HepG2 (cell line): Measurements from ENCODE around the gene ARHGAP35. TPM values are rescaled to one million over a fixed set of nuclear protein-coding genes. Genes with fewer than 3 reads are reported as not detected.

Experiments used
- ATRX ChIP-seq: sonication (generic); formaldehyde crosslinking; IDR thresholded peaks from 2 replicates; pipeline ENCODE4 v1.4.0; 2020; ENCODE audit warnings: missing genetic modification reagents, borderline replicate concordance
- DNMT1 ChIP-seq: sonication (generic); formaldehyde crosslinking; IDR thresholded peaks from 2 replicates; pipeline ENCODE4 v1.5.1; 2020; ENCODE audit warnings: mild to moderate bottlenecking, missing genetic modification reagents
- FOXK2 ChIP-seq: fragments of 450-650 bp; IDR thresholded peaks from 2 replicates; pipeline ENCODE4 v1.6.1; 2016
- GTF2F1 ChIP-seq: fragments of 150-350 bp; IDR thresholded peaks from 2 replicates; pipeline ENCODE4 v1.6.1; 2014; ENCODE audit warnings: low read length
- GTF3A ChIP-seq: sonication (generic); formaldehyde crosslinking; conservative IDR thresholded peaks from 2 replicates; pipeline ENCODE4 v1.4.0; 2020; ENCODE audit warnings: mild to moderate bottlenecking, missing genetic modification reagents
- HOXA3 ChIP-seq: sonication (generic); formaldehyde crosslinking; IDR thresholded peaks from 2 replicates; pipeline ENCODE4 v1.5.0; 2020; ENCODE audit warnings: missing genetic modification reagents
- HOXA5 ChIP-seq: sonication (generic); formaldehyde crosslinking; IDR thresholded peaks from 2 replicates; pipeline ENCODE4 v1.4.0; 2020; ENCODE audit warnings: missing genetic modification reagents
- KDM5B ChIP-seq: sonication (generic); formaldehyde crosslinking; IDR thresholded peaks from 2 replicates; pipeline ENCODE4 v1.4.0; 2020; ENCODE audit warnings: missing genetic modification reagents, mild to moderate bottlenecking, borderline replicate concordance
- MZF1 ChIP-seq: sonication (generic); formaldehyde crosslinking; IDR thresholded peaks from 2 replicates; pipeline ENCODE4 v1.8.1; 2023; ENCODE audit warnings: mild to moderate bottlenecking, missing genetic modification reagents, borderline replicate concordance
- PLRG1 ChIP-seq: fragments of 450-650 bp; conservative IDR thresholded peaks from 2 replicates; pipeline ENCODE4 v1.6.1; 2016
- ZC3H4 ChIP-seq: sonication (generic); formaldehyde crosslinking; IDR thresholded peaks from 2 replicates; pipeline ENCODE4 v1.4.0; 2020; ENCODE audit warnings: missing genetic modification reagents, borderline replicate concordance
- ZNF256 ChIP-seq: sonication (generic); formaldehyde crosslinking; conservative IDR thresholded peaks from 2 replicates; pipeline ENCODE4 v1.4.0; 2020; ENCODE audit warnings: missing genetic modification reagents
- ZNF343 ChIP-seq: sonication (generic); formaldehyde crosslinking; IDR thresholded peaks from 2 replicates; pipeline ENCODE4 v1.4.0; 2020; ENCODE audit warnings: mild to moderate bottlenecking, missing genetic modification reagents
- ZNF660 ChIP-seq: sonication (generic); formaldehyde crosslinking; IDR thresholded peaks from 2 replicates; pipeline ENCODE4 v1.5.1; 2020; ENCODE audit warnings: mild to moderate bottlenecking, low read depth, missing genetic modification reagents, borderline replicate concordance
- ZNF841 ChIP-seq: sonication (generic); formaldehyde crosslinking; IDR thresholded peaks from 2 replicates; pipeline ENCODE4 v1.8.1; 2023; ENCODE audit warnings: missing genetic modification reagents, borderline replicate concordance
- ZZZ3 ChIP-seq: sonication (generic); formaldehyde crosslinking; IDR thresholded peaks from 2 replicates; pipeline ENCODE4 v1.4.0; 2020; ENCODE audit warnings: missing genetic modification reagents, mild to moderate bottlenecking, borderline replicate concordance
- polyA plus RNA-seq, 8 experiments: library from polyadenylated mRNA; depleted of rRNA in 3 of 8; stranded (reverse) in 7 of 8; unstranded in 1 of 8; fragments of >200 nt; fragmentation: Illumina TruSeq in 4 of 8; extraction: Trizol in 4 of 8; gene quantifications; 2 replicates each; pipeline versions ENCODE4 v1.2.1 to v1.2.3, GENCODE V29; 2011 to 2016; ENCODE audit warnings: low read depth in 4 of 8, missing spikeins in 1 of 8, mixed read lengths in 1 of 8; ENCODE audit not compliant: insufficient read depth in 1 of 8
- total RNA-seq, 5 experiments: library from RNA; depleted of rRNA; stranded (reverse); fragments of >200 nt; fragmentation: Illumina TruSeq; extraction: Trizol; gene quantifications; 2 replicates each; pipeline ENCODE4 v1.2.3, GENCODE V29; 2016; ENCODE audit warnings: low read depth in 1 of 5
- TF ChIP-seq, protein P1 (sequence below): IDR thresholded peaks from 2 replicates; pipeline ENCODE4 v1.6.1; 2016; ENCODE audit warnings: missing biosample characterization, missing genetic modification reagents, low read depth
- TF ChIP-seq, protein P2 (sequence below): sonication (generic); formaldehyde crosslinking; IDR thresholded peaks from 2 replicates; pipeline ENCODE4 v1.9.0; 2021; ENCODE audit warnings: missing genetic modification reagents, mild to moderate bottlenecking, borderline replicate concordance
- TF ChIP-seq, protein P3 (sequence below): sonication (generic); formaldehyde crosslinking; IDR thresholded peaks from 2 replicates; pipeline ENCODE4 v1.5.1; 2020; ENCODE audit warnings: missing genetic modification reagents, mild to moderate bottlenecking, borderline replicate concordance
- TF ChIP-seq, protein P4 (sequence below): sonication (generic); formaldehyde crosslinking; IDR thresholded peaks from 2 replicates; pipeline ENCODE4 v1.4.0; 2020; ENCODE audit warnings: low read depth, missing genetic modification reagents

The ARHGAP35 gene
- total and polyA plus RNA-seq, 2 of the 13 experiments (the other 11 are each of a cell fraction or from before 2014, with no cell fraction given), result 30.1 to 30.2 TPM

DNA sequence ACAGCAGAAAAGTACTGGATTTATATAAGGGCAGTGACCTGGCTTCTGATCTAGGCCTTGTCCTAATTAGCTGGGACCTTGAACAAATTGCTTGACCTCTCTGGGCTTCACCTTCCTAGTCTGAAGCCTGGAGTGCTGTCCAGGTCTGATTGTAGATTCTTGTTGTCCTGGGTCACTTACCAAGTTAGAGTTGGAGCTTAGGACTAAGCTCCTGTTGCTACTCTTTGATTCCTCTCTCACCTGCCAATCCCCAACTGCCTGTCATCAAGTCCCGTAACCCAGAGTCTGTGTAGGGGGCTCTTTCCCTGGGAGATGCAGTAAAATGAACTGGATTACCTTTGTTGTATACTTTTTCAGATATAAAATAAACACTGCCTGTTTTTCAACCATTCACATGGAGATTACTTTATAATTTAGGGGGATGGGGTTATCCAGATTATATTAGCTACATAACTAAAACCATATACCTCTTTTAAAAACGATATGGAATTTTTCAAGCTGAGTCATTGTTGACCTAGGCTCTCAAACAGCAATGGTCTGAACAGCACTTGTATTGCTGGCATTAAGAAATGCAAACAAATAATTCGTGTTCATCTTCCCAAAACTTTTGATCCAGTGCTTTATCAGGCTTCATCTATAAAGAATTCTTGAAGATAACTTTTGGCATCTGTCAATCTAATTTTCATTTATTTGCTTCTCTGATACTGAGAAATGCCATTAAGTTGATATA is 5.8 kb downstream of the ARHGAP35 start (continued):
- TF ChIP-seq, protein P1, sequence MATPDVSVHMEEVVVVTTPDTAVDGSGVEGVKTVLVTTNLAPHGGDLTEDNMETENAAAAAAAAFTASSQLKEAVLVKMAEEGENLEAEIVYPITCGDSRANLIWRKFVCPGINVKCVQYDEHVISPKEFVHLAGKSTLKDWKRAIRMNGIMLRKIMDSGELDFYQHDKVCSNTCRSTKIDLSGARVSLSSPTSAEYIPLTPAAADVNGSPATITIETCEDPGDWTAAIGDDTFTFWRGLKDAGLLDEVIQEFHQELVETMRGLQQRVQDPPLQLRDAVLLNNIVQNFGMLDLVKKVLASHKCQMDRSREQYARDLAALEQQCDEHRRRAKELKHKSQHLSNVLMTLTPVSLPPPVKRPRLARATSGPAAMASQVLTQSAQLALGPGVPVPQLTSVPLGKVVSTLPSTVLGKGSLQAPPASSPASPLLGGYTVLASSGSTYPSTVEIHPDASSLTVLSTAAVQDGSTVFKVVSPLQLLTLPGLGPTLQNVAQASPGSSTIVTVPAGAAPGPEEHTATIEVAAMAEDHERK (CRISPR knock-in tag), result no peak
- no peak for TF ChIP-seq ZNF343 (CRISPR knock-in tag)
- no peak for TF ChIP-seq HOXA3 (CRISPR knock-in tag)
- no peak for TF ChIP-seq GTF2F1
- no peak for TF ChIP-seq ZZZ3 (CRISPR knock-in tag)
- no peak for TF ChIP-seq PLRG1
- TF ChIP-seq, protein P2, sequence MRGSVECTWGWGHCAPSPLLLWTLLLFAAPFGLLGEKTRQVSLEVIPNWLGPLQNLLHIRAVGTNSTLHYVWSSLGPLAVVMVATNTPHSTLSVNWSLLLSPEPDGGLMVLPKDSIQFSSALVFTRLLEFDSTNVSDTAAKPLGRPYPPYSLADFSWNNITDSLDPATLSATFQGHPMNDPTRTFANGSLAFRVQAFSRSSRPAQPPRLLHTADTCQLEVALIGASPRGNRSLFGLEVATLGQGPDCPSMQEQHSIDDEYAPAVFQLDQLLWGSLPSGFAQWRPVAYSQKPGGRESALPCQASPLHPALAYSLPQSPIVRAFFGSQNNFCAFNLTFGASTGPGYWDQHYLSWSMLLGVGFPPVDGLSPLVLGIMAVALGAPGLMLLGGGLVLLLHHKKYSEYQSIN (CRISPR knock-in tag), result no peak
- no peak for TF ChIP-seq FOXK2
- TF ChIP-seq ZC3H4 (CRISPR knock-in tag), result no peak
- TF ChIP-seq ZNF660, result no peak
- no peak for TF ChIP-seq ATRX
- no peak for TF ChIP-seq KDM5B
- TF ChIP-seq ZNF841, result no peak
- 0 out of 2 replicates have a peak, but pooled peaks have one; percentile 32 for TF ChIP-seq HOXA5
- no peak for TF ChIP-seq MZF1 (CRISPR knock-in tag)
- no peak for TF ChIP-seq ZNF256 (CRISPR knock-in tag)
- TF ChIP-seq DNMT1 (CRISPR knock-in tag), result no peak
- TF ChIP-seq, protein P3, sequence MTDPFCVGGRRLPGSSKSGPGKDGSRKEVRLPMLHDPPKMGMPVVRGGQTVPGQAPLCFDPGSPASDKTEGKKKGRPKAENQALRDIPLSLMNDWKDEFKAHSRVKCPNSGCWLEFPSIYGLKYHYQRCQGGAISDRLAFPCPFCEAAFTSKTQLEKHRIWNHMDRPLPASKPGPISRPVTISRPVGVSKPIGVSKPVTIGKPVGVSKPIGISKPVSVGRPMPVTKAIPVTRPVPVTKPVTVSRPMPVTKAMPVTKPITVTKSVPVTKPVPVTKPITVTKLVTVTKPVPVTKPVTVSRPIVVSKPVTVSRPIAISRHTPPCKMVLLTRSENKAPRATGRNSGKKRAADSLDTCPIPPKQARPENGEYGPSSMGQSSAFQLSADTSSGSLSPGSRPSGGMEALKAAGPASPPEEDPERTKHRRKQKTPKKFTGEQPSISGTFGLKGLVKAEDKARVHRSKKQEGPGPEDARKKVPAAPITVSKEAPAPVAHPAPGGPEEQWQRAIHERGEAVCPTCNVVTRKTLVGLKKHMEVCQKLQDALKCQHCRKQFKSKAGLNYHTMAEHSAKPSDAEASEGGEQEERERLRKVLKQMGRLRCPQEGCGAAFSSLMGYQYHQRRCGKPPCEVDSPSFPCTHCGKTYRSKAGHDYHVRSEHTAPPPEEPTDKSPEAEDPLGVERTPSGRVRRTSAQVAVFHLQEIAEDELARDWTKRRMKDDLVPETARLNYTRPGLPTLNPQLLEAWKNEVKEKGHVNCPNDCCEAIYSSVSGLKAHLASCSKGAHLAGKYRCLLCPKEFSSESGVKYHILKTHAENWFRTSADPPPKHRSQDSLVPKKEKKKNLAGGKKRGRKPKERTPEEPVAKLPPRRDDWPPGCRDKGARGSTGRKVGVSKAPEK (CRISPR knock-in tag), result no peak
- TF ChIP-seq GTF3A (CRISPR knock-in tag), result no peak
- TF ChIP-seq, protein P4, sequence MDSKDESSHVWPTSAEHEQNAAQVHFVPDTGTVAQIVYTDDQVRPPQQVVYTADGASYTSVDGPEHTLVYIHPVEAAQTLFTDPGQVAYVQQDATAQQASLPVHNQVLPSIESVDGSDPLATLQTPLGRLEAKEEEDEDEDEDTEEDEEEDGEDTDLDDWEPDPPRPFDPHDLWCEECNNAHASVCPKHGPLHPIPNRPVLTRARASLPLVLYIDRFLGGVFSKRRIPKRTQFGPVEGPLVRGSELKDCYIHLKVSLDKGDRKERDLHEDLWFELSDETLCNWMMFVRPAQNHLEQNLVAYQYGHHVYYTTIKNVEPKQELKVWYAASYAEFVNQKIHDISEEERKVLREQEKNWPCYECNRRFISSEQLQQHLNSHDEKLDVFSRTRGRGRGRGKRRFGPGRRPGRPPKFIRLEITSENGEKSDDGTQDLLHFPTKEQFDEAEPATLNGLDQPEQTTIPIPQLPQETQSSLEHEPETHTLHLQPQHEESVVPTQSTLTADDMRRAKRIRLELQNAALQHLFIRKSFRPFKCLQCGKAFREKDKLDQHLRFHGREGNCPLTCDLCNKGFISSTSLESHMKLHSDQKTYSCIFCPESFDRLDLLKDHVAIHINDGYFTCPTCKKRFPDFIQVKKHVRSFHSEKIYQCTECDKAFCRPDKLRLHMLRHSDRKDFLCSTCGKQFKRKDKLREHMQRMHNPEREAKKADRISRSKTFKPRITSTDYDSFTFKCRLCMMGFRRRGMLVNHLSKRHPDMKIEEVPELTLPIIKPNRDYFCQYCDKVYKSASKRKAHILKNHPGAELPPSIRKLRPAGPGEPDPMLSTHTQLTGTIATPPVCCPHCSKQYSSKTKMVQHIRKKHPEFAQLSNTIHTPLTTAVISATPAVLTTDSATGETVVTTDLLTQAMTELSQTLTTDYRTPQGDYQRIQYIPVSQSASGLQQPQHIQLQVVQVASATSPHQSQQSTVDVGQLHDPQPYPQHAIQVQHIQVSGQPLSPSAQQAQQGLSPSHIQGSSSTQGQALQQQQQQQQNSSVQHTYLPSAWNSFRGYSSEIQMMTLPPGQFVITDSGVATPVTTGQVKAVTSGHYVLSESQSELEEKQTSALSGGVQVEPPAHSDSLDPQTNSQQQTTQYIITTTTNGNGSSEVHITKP (CRISPR knock-in tag), result no peak
